ENCODE results near the gene AOPEP.

AOPEP gene

GRCh38 chr9:94974154-94974879, 247.8 kb downstream of the AOPEP start:
- no peaks in the 10 kb centered on the region for H3K27me3 ChIP-seq (replicated peaks; ENCODE audit: control insufficient read depth, insufficient read depth, low read length)
- no peak for TF ChIP-seq CTCF (IDR thresholded peaks at IDR 0.05; ENCODE audit: insufficient read depth, low read length, poor library complexity, severe bottlenecking)
- no peak for DNase-seq (ENCODE audit: extremely low read depth, insufficient read length)
- no peak overlapping the region for H3K4me3 ChIP-seq (replicated peaks; ENCODE audit: low read depth, low read length)
- no peaks in the 10 kb centered on the region; the same call in 1 of the 2 replicates for H3K36me3 ChIP-seq (ENCODE audit: control insufficient read depth, insufficient read depth, low read length)

- DNase-seq (ENCODE audit: extremely low read depth, insufficient read length): no peak
- Histone ChIP-seq H3K4me3 (replicated peaks; ENCODE audit: low read depth, low read length) (no peak overlapping the region), H3K36me3 (ENCODE audit: control insufficient read depth, insufficient read depth, low read length) (no peaks in the 10 kb centered on the region; the same call in 1 of the 2 replicates), H3K27me3 (replicated peaks; ENCODE audit: control insufficient read depth, insufficient read depth, low read length) (no peaks in the 10 kb centered on the region)
- TF ChIP-seq CTCF (IDR thresholded peaks at IDR 0.05; ENCODE audit: insufficient read depth, low read length, poor library complexity, severe bottlenecking): no peak
Measured at GRCh38 chr9:94975480-94975879, 249.0 kb downstream of the AOPEP start.

- no peak for DNase-seq (ENCODE audit: extremely low read depth, insufficient read length)
- H3K36me3 ChIP-seq (ENCODE audit: control insufficient read depth, insufficient read depth, low read length): no peaks in the 10 kb centered on the region; the same call in none of the 2 replicates
- H3K4me3 ChIP-seq (replicated peaks; ENCODE audit: low read depth, low read length): no peak overlapping the region
- H3K27me3 ChIP-seq (replicated peaks; ENCODE audit: control insufficient read depth, insufficient read depth, low read length): no peaks in the 10 kb centered on the region
- TF ChIP-seq CTCF (IDR thresholded peaks at IDR 0.05; ENCODE audit: insufficient read depth, low read length, poor library complexity, severe bottlenecking): no peak
Measured at GRCh38 chr9:94976077-94976476, 249.6 kb downstream of the AOPEP start.

GRCh38 chr9:94977416-94977815, 250.9 kb downstream of the AOPEP start:
- H3K4me3 ChIP-seq (replicated peaks; ENCODE audit: low read depth, low read length): no peak overlapping the region
- no peak for DNase-seq (ENCODE audit: extremely low read depth, insufficient read length)
- no peaks in the 10 kb centered on the region; the same call in none of the 2 replicates for H3K36me3 ChIP-seq (ENCODE audit: control insufficient read depth, insufficient read depth, low read length)
- no peaks in the 10 kb centered on the region for H3K27me3 ChIP-seq (replicated peaks; ENCODE audit: control insufficient read depth, insufficient read depth, low read length)
- no peak for TF ChIP-seq CTCF (IDR thresholded peaks at IDR 0.05; ENCODE audit: insufficient read depth, low read length, poor library complexity, severe bottlenecking)

- TF ChIP-seq CTCF (IDR thresholded peaks at IDR 0.05; ENCODE audit: insufficient read depth, low read length, poor library complexity, severe bottlenecking): no peak
- no peak for DNase-seq (ENCODE audit: extremely low read depth, insufficient read length)
- H3K27me3 ChIP-seq (replicated peaks; ENCODE audit: control insufficient read depth, insufficient read depth, low read length): no peaks in the 10 kb centered on the region
Measured at GRCh38 chr9:94979904-94980507, 253.5 kb downstream of the AOPEP start.

More at GRCh38 chr9:94979904-94980507, 253.5 kb downstream of the AOPEP start:
- no peaks in the 10 kb centered on the region; the same call in none of the 2 replicates for H3K36me3 ChIP-seq (ENCODE audit: control insufficient read depth, insufficient read depth, low read length)
- H3K4me3 ChIP-seq (replicated peaks; ENCODE audit: low read depth, low read length): no peak overlapping the region

All from GM06990 (cell line).